Transverse colon (tissue), 3 donors: ENCODE results near the gene CLSTN2.

ENCODE experiments used
- EP300 ChIP-seq: sonication (generic); formaldehyde crosslinking; IDR thresholded peaks from one replicate; pipeline ENCODE4 v1.6.1; 2017; ENCODE audit warnings: antibody characterized with exemption, low read depth
- POLR2A ChIP-seq: fragments of 450-650 bp; IDR thresholded peaks from one replicate; pipeline ENCODE4 v1.6.1; 2016; ENCODE audit warnings: antibody characterized with exemption, mild to moderate bottlenecking, moderate library complexity
- TF ChIP-seq, protein P1 (sequence below), 5 experiments: fragments of 200-600 bp in 3 of 5; fragments of 450-650 bp in 2 of 5; sonication (generic) in 3 of 5; IDR thresholded peaks; 1 replicate in 2 of 5; 2 replicates in 3 of 5; pipeline ENCODE4 v1.5.1; 2016 to 2017; ENCODE audit warnings: antibody characterized with exemption in 5 of 5, inconsistent platforms in 3 of 5, mild to moderate bottlenecking in 2 of 5, moderate library complexity in 1 of 5

DNA sequence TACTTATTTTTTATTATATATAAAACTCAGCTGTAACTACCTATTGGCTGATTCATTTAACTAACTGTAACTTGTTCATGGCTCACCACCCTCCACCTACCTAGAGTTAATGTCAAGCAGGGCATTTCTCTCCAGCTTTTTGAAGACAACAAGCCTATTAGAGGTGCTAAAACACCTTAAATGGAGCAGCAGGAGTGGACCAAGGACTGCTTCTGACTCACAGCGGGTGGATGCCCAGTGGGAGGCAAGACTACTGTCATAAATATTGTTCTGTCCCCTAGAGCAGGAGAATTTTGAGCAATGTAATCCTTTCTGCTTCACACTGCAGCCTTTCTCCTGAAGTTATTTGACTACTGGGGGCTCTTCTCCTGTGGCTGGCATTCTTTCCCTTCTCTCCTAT, 146.9 kb downstream of the CLSTN2 start:
- TF ChIP-seq POLR2A = no peak
- TF ChIP-seq, protein P1, sequence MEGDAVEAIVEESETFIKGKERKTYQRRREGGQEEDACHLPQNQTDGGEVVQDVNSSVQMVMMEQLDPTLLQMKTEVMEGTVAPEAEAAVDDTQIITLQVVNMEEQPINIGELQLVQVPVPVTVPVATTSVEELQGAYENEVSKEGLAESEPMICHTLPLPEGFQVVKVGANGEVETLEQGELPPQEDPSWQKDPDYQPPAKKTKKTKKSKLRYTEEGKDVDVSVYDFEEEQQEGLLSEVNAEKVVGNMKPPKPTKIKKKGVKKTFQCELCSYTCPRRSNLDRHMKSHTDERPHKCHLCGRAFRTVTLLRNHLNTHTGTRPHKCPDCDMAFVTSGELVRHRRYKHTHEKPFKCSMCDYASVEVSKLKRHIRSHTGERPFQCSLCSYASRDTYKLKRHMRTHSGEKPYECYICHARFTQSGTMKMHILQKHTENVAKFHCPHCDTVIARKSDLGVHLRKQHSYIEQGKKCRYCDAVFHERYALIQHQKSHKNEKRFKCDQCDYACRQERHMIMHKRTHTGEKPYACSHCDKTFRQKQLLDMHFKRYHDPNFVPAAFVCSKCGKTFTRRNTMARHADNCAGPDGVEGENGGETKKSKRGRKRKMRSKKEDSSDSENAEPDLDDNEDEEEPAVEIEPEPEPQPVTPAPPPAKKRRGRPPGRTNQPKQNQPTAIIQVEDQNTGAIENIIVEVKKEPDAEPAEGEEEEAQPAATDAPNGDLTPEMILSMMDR (IDR thresholded peaks at IDR 0.05) = no peak
- TF ChIP-seq EP300 = no peak
